Mesenchymal stem cell (in vitro differentiated cells and primary cell): ENCODE data around the gene FOXC1.

ENCODE experiments used
- DNase-seq: peaks from one replicate; pipeline ENCODE4 v3.0.0-alpha.2; 2013
- H2AFZ ChIP-seq: one replicate; pipeline ENCODE4 v1.6.1; 2013; ENCODE audit warnings: low read depth, mild to moderate bottlenecking, control low read depth, inconsistent platforms, low read length, moderate library complexity
- H2AK5ac ChIP-seq: 2 replicates; pipeline ENCODE4 v1.6.1; 2013; ENCODE audit warnings: low read length, moderate library complexity, mild to moderate bottlenecking, inconsistent platforms; ENCODE audit not compliant: severe bottlenecking
- H2BK120ac ChIP-seq: one replicate; pipeline ENCODE4 v1.6.1; 2013; ENCODE audit warnings: low read depth, mild to moderate bottlenecking, inconsistent platforms, low read length, moderate library complexity
- H2BK12ac ChIP-seq, 2 experiments: one replicate each; pipeline ENCODE4 v1.6.1; 2013; ENCODE audit warnings: inconsistent platforms in 2 of 2, low read length in 2 of 2, mild to moderate bottlenecking in 2 of 2, moderate library complexity in 2 of 2, control low read depth in 1 of 2
- H2BK15ac ChIP-seq: one replicate; pipeline ENCODE4 v1.6.1; 2013; ENCODE audit warnings: mild to moderate bottlenecking, low read depth, inconsistent platforms; ENCODE audit not compliant: poor library complexity, severe bottlenecking
- H2BK5ac ChIP-seq: 2 replicates; pipeline ENCODE4 v1.6.1; 2013; ENCODE audit warnings: low read depth, mild to moderate bottlenecking, low read length, control low read depth, inconsistent platforms; ENCODE audit not compliant: poor library complexity, severe bottlenecking
- H3K14ac ChIP-seq, 2 experiments: one replicate each; pipeline ENCODE4 v1.6.1; 2013; ENCODE audit warnings: inconsistent platforms in 2 of 2, low read length in 2 of 2, control low read depth in 1 of 2, mild to moderate bottlenecking in 1 of 2, moderate library complexity in 1 of 2
- H3K18ac ChIP-seq, 2 experiments: one replicate each; pipeline ENCODE4 v1.6.1; 2013; ENCODE audit warnings: inconsistent platforms in 2 of 2, low read length in 2 of 2, control low read depth in 1 of 2, low read depth in 1 of 2, mild to moderate bottlenecking in 1 of 2
- H3K23ac ChIP-seq, 2 experiments: one replicate each; pipeline ENCODE4 v1.6.1; 2013; ENCODE audit warnings: inconsistent platforms in 2 of 2, low read length in 2 of 2, mild to moderate bottlenecking in 2 of 2, moderate library complexity in 2 of 2, control low read depth in 1 of 2
- H3K27ac ChIP-seq: 2 replicates; pipeline ENCODE4 v1.5.1; 2013; ENCODE audit warnings: mild to moderate bottlenecking, moderate library complexity, low read length, control low read depth, inconsistent platforms; ENCODE audit not compliant: poor library complexity, severe bottlenecking
- H3K27me3 ChIP-seq, 2 experiments: 2 replicates each; pipeline versions ENCODE4 v1.6.1 to v1.7.0; 2013; ENCODE audit warnings: low read length in 2 of 2, mild to moderate bottlenecking in 2 of 2, moderate library complexity in 2 of 2, control low read depth in 1 of 2, inconsistent platforms in 1 of 2; ENCODE audit not compliant: control insufficient read depth in 1 of 2, insufficient read depth in 1 of 2
- H3K36me3 ChIP-seq, 2 experiments: 2 replicates each; pipeline versions ENCODE4 v1.6.1 to v1.7.0; 2013; ENCODE audit warnings: low read length in 2 of 2, control low read depth in 1 of 2, inconsistent platforms in 1 of 2, low read depth in 1 of 2, mild to moderate bottlenecking in 1 of 2; ENCODE audit not compliant: insufficient read depth in 2 of 2, control insufficient read depth in 1 of 2
- H3K4ac ChIP-seq, 2 experiments: one replicate each; pipeline ENCODE4 v1.6.1; 2013; ENCODE audit warnings: inconsistent platforms in 2 of 2, low read length in 2 of 2, mild to moderate bottlenecking in 2 of 2, moderate library complexity in 2 of 2, control low read depth in 1 of 2, low read depth in 1 of 2
- H3K4me1 ChIP-seq: 2 replicates; pipeline ENCODE4 v1.6.1; 2013; ENCODE audit warnings: low read depth, low read length, control low read depth; ENCODE audit not compliant: control insufficient read depth, insufficient read depth
- H3K4me2 ChIP-seq: 2 replicates; pipeline ENCODE4 v1.6.1; 2013; ENCODE audit warnings: low read length, mild to moderate bottlenecking, inconsistent platforms; ENCODE audit not compliant: poor library complexity, severe bottlenecking
- H3K4me3 ChIP-seq, 2 experiments: 2 replicates each; pipeline versions ENCODE4 v1.5.1 to v1.7.0; 2013; ENCODE audit warnings: low read length in 2 of 2, mild to moderate bottlenecking in 2 of 2, control low read depth in 1 of 2, low read depth in 1 of 2; ENCODE audit not compliant: insufficient read depth in 1 of 2
- H3K79me1 ChIP-seq: replicated peaks from 2 replicates; pipeline ENCODE4 v1.6.1; 2013; ENCODE audit warnings: mild to moderate bottlenecking, control low read depth, low read length, inconsistent platforms; ENCODE audit not compliant: poor library complexity, severe bottlenecking
- H3K9ac ChIP-seq: 2 replicates; pipeline ENCODE4 v1.7.0; 2013; ENCODE audit warnings: mild to moderate bottlenecking, low read length, moderate library complexity
- H3K9me3 ChIP-seq: 2 replicates; pipeline ENCODE4 v1.7.0; 2013; ENCODE audit warnings: mild to moderate bottlenecking, low read length; ENCODE audit not compliant: control insufficient read depth
- H4K8ac ChIP-seq: one replicate; pipeline ENCODE4 v1.6.1; 2013; ENCODE audit warnings: inconsistent platforms, mild to moderate bottlenecking, low read length, moderate library complexity
- H4K91ac ChIP-seq: one replicate; pipeline ENCODE4 v1.6.1; 2013; ENCODE audit warnings: mild to moderate bottlenecking, low read length, inconsistent platforms
- WGBS: methylation state at CpG from one replicate; pipeline ENCODE4 v1.1.7; 2013; ENCODE audit warnings: mixed read lengths; 5-methylcytosine and 5-hydroxymethylcytosine counted together

FOXC1 gene

GRCh38 chr6:1612974-1613306 lies 3.2 kb downstream of the FOXC1 start:
- Histone ChIP-seq H3K4me1 (peaks cover 30% of the 10 kb centered on the region), H2AK5ac (no peak overlapping the region), H3K23ac (no peak overlapping the region), H3K4me3 (peak overlapping the region in 1 of 2 experiments; percentile 84), H3K18ac (no peak overlapping the region), H2AFZ (no peak overlapping the region), H3K36me3 (no peaks in the 10 kb centered on the region), H2BK5ac (no peak overlapping the region), H4K91ac (no peak overlapping the region), H3K27me3 (peaks cover 16 to 25% of the 10 kb centered on the region in 2 experiments), H2BK15ac (no peak overlapping the region), H3K9ac (peak overlapping the region; percentile 81), H4K8ac (no peak overlapping the region), H3K14ac (no peak overlapping the region), H3K9me3 (no peaks in the 10 kb centered on the region), H2BK120ac (no peak overlapping the region), H3K4me2 (peak overlapping the region; percentile 65), H3K4ac (no peak overlapping the region), H3K27ac (no peak overlapping the region), H3K79me1 (peaks cover 4% of the 10 kb centered on the region), H2BK12ac (no peak overlapping the region)
- no peak for DNase-seq
- no CpG with 5 or more reads among the region's 7 CpGs for WGBS

- H2AFZ ChIP-seq = no peak overlapping the region
- H3K9me3 ChIP-seq = no peaks in the 10 kb centered on the region
- no peak overlapping the region for H3K14ac ChIP-seq
- WGBS = 14% methylated on average over 1 of the region's 3 CpGs
- DNase-seq = no peak
- H2BK12ac ChIP-seq = no peak overlapping the region
- H3K4me3 ChIP-seq = peak overlapping the region in 1 of 2 experiments; percentile 84
- no peak overlapping the region for H4K91ac ChIP-seq
- H2BK120ac ChIP-seq = no peak overlapping the region
- peaks cover 32% of the 10 kb centered on the region for H3K4me1 ChIP-seq
- H2BK15ac ChIP-seq = no peak overlapping the region
- no peak overlapping the region for H2BK5ac ChIP-seq
- H2AK5ac ChIP-seq = no peak overlapping the region
- H3K27ac ChIP-seq = peak overlapping the region; percentile 32
- H3K79me1 ChIP-seq = peaks cover 4% of the 10 kb centered on the region
- peaks cover 13 to 24% of the 10 kb centered on the region in 2 experiments for H3K27me3 ChIP-seq
- H3K18ac ChIP-seq = no peak overlapping the region
- H3K23ac ChIP-seq = no peak overlapping the region
- H3K9ac ChIP-seq = peak overlapping the region; percentile 81
- H3K36me3 ChIP-seq = peaks cover 0 to 3% of the 10 kb centered on the region in 2 experiments
- H4K8ac ChIP-seq = no peak overlapping the region
- no peak overlapping the region for H3K4ac ChIP-seq
- peak overlapping the region; percentile 93 for H3K4me2 ChIP-seq
Observed at GRCh38 chr6:1613346-1613687, 3.6 kb downstream of the FOXC1 start.

DNA sequence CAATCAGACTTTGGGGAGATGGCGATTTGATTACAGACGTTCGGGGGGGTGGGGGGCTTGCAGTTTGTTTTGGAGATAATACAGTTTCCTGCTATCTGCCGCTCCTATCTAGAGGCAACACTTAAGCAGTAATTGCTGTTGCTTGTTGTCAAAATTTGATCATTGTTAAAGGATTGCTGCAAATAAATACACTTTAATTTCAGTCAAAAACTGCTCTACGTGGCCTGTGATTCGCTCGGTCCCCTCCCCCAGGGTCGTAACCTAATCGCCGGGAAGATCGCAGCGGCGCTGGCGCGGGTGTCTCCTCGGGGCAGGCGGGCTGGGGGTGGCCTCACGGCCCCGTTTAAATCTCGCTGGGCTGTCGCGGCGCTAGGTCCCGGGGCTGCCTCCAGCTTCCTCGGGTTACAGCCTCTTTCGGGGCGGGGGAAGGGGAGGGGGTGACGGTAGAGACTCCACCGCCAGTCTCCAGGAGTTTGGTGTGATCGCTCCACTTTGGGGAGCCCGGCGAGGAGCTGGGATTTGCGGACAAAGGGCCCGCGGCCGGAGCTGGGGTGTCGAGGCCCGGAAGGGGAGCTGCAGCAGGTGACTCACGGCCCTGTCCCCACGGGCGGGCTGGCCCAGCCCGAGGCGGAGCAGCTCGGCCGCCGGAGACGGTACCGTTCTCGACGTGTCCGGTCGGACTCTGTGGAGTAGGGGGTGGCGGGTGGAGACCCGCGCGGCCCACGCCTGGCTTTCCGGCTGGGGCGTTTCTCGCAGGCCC lies 4.2 kb downstream of the FOXC1 start:
- no peak overlapping the region for H2AK5ac ChIP-seq
- H2BK120ac ChIP-seq = no peak overlapping the region
- no peak overlapping the region for H3K4ac ChIP-seq
- H3K36me3 ChIP-seq = peaks cover 0 to 5% of the 10 kb centered on the region in 2 experiments
- no peak overlapping the region for H4K8ac ChIP-seq
- H4K91ac ChIP-seq = no peak overlapping the region
- H2BK12ac ChIP-seq = no peak overlapping the region
- H3K14ac ChIP-seq = no peak overlapping the region
- peak overlapping the region; percentile 62 to 84 for H3K4me3 ChIP-seq
- no peaks in the 10 kb centered on the region for H3K9me3 ChIP-seq
- H2AFZ ChIP-seq = no peak overlapping the region
- no peak for DNase-seq
- no peak overlapping the region for H3K23ac ChIP-seq
- no peak overlapping the region for H2BK5ac ChIP-seq
- H3K9ac ChIP-seq = peak overlapping the region; percentile 81
- peak overlapping the region; percentile 93 for H3K4me2 ChIP-seq
- WGBS = 1% methylated on average over 30 of the region's 60 CpGs
- H3K18ac ChIP-seq = no peak overlapping the region
- H3K27me3 ChIP-seq = peaks cover 12 to 21% of the 10 kb centered on the region in 2 experiments
- H3K79me1 ChIP-seq = peaks cover 4% of the 10 kb centered on the region
- H2BK15ac ChIP-seq = no peak overlapping the region
- H3K4me1 ChIP-seq = peaks cover 27% of the 10 kb centered on the region
- H3K27ac ChIP-seq = peak overlapping the region; percentile 32

GRCh38 chr6:1614448-1615150 lies 4.9 kb downstream of the FOXC1 start:
- Histone ChIP-seq H3K9ac (peak overlapping the region; percentile 81), H3K27ac (no peak overlapping the region), H3K4me1 (peaks cover 24% of the 10 kb centered on the region), H3K23ac (no peak overlapping the region), H3K36me3 (peaks cover 0 to 7% of the 10 kb centered on the region in 2 experiments), H2BK5ac (no peak overlapping the region), H2AK5ac (no peak overlapping the region), H3K9me3 (no peaks in the 10 kb centered on the region), H2BK12ac (no peak overlapping the region), H3K4me2 (peak overlapping the region; percentile 93), H3K27me3 (peaks cover 9 to 22% of the 10 kb centered on the region in 2 experiments), H4K8ac (no peak overlapping the region), H3K18ac (no peak overlapping the region), H2BK120ac (no peak overlapping the region), H2AFZ (no peak overlapping the region), H3K14ac (no peak overlapping the region), H4K91ac (no peak overlapping the region), H3K4me3 (peak overlapping the region; percentile 62 to 84), H3K79me1 (peaks cover 4% of the 10 kb centered on the region), H3K4ac (no peak overlapping the region), H2BK15ac (no peak overlapping the region)
- 3% methylated on average over 57 of the region's 85 CpGs for WGBS
- DNase-seq = no peak
